HG02970 (cell line): ENCODE data around the gene DISC1.

ENCODE experiments used
- ATAC-seq: cut with Tn5 transposase; IDR thresholded peaks from one replicate; pipeline ENCODE4 v1.9.1; 2021; ENCODE audit warnings: mild to moderate bottlenecking, moderate library complexity, moderate number of reproducible peaks; ENCODE audit not compliant: unreplicated experiment, low FRiP score

DISC1 gene

GRCh38 chr1:231918239-231919015 lies 291.8 kb downstream of the DISC1 start:
- no peak for ATAC-seq

- ATAC-seq, result no peak
These were observed 292.8 kb downstream of the DISC1 start for GRCh38 chr1:231919239-231919885.

DNA sequence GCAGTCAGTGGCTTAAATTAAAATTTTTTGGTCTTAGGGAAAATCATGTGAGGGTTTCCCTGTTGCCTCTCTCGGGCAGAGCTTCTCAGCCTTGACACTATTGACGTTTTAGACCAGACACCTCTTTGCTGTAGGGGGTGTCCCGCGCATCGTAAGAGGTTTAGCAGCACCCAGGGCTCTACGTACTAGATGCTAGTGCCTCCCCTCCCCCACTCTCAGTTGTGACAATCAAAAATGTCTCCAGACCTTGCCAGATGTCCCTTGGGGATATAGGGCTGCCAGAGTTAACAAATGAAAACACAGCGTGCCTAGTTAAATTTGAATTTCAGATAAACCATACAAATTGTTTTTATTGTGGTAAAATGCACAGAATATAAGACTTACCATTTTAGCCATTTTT lies 293.3 kb downstream of the DISC1 start:
- no peak for ATAC-seq

- ATAC-seq, result no peak
These were observed 295.2 kb downstream of the DISC1 start for GRCh38 chr1:231921646-231922345.

DNA sequence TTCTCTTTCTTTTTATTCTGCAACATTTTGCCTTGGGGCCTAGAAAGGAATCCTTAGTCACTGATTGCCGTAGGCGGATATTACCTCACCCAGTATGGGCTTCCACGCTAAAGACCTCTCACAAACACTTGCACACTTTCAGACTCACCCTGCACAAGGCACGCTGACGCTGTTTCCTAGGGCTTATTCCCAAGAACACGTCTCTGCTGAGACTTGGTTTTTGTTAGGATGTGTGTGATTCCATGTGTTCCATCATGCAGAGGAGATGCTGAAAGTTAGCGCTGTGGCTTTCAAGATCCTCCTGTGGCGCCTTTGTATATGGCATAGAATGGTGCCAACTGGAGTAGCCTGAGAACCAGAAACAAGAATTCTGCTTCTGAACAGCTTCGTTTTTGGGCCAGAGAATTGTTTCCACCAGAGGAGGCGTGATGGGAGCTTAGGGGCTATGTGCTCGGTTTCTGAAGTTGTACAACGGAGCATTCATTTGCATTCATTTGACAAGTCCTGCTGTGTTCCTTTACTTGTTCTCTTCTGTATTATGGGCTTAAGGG lies 297.0 kb downstream of the DISC1 start:
- ATAC-seq, result no peak

GRCh38 chr1:231924180-231924579 lies 297.6 kb downstream of the DISC1 start:
- ATAC-seq, result no peak

- ATAC-seq, result no peak
These were observed 299.3 kb downstream of the DISC1 start for GRCh38 chr1:231925864-231926263.

GRCh38 chr1:231926340-231926739 lies 299.8 kb downstream of the DISC1 start:
- ATAC-seq, result no peak

DNA sequence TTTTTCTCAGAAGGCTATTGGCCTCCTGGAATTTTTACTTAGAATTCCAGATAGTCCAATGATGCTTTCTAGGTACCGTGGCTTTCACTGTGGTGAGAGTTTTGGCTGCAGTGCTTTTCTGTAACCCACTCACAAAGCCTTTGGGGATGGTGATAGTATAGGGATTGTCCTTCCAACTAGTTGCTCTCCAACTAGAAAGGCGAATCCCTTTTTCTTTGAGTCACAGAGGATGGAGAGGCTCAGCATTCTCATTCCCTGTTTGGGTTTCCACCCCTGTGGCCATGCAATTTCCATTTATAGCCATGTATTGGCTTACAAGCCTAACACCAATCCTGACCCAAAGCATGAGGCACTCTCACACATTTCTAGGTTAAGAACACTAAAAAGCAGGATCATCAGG lies 300.3 kb downstream of the DISC1 start:
- ATAC-seq, result no peak

DNA sequence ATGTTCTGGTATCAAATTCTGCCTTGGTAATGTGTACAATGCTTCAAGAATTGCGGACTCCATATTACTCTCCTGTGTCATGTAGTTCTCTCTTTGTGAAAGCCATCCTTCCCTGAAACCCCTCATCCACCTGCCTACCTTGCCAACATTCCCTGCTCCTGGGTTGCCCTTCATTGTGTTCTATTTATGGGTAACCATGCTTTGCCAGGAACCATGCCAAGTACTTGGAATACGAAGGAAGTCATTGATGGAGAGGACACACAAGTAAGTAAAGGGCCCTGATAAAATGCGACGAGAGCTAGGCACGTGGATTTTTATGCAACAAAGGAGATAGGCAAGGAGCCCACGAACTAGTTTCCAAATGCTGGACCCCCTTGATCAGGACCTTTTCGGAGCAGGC lies 300.8 kb downstream of the DISC1 start:
- no peak for ATAC-seq

DNA sequence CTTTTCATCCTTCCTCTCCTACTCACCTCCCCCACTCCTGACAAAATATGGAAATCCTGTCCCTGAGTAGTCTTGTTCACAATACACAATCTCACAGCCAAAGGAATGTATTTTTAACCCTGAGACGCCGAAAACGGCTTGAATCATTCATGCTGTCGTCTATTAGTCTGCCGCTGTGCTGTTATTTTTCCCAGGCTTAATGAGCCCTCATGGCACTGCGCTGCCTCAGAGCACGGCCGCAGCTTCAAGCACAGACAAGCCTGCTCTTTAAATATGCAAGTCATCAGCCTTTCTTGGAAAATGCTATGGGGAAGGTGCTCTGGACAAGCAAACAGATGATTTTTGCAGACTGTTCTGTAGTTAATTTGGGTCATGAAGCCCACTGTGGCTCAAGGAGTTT lies 302.7 kb downstream of the DISC1 start:
- ATAC-seq, result no peak

- no peak for ATAC-seq
These were observed 303.8 kb downstream of the DISC1 start for GRCh38 chr1:231930257-231930947.

GRCh38 chr1:231931146-231931545 lies 304.6 kb downstream of the DISC1 start:
- no peak for ATAC-seq

GRCh38 chr1:231931846-231932454 lies 305.4 kb downstream of the DISC1 start:
- ATAC-seq, result no peak

- no peak for ATAC-seq
These were observed 307.4 kb downstream of the DISC1 start for GRCh38 chr1:231933711-231934626.

GRCh38 chr1:231934797-231935196 lies 308.2 kb downstream of the DISC1 start:
- ATAC-seq, result no peak

DNA sequence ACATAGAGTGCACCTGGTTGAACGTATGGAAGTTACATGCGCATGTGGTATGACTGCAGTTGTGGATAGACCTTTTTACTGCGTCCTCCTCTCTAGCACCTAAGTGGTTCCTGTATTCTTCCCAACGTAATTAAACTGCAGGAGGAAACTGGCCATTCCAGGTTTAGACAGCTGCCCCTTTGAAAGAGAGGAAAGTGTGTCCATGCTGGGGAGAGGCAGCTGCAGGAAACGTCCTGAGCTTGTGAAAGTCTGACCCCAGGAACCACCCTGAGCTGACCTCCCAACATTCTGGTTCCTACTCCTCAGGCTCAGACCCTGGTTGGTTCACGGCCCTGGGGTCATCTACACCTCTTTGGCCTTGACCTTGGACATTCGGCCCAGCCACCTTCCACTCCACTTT lies 309.3 kb downstream of the DISC1 start:
- ATAC-seq, result no peak

DNA sequence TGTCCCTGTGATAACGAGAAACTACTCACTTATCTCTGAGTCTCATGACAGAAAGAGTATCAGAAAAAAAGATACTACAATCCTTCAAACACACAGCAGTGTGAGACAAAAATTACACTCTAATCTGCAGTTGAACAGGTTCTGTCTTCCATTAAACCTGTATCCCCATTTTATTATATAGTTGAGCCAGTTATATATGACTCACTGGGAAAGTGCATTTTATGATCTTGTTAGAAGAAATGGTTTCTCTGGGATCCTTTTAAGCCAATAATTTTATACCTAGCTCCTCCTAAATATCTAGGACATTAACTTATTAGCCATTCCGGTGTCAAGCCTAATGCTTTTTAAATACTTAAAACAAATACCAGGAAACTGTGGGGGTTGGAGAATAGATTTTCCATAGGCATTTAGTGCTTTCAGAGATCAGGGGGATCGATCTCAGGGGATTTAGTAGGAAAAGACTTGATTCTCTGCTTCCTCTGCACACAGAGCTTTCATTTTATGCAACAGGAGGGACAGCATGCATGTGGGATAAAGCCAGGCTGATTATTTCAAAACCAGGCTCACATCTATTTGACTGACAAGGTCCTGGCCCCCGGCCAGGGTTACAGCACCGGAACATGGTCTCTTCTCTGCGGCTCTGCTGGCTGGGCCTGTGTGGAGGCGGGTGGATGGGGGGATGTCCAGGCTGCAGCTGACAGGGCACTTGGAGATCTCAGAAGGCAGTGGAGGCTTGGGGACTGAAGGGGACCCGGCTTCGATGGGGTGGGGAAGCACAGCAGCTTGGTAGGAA lies 310.6 kb downstream of the DISC1 start:
- ATAC-seq, result no peak
